SK-N-MC (cell line): ENCODE results near the gene WDR35.

ENCODE experiments used
- EZH2 ChIP-seq: fragments of 200-600 bp; sonication (generic); IDR thresholded peaks from one replicate; pipeline ENCODE4 v1.6.1; 2017; ENCODE audit warnings: antibody characterized with exemption
- POLR2AphosphoS5 ChIP-seq: IDR thresholded peaks from 2 replicates; pipeline ENCODE4 v1.6.1; 2012; ENCODE audit warnings: mild to moderate bottlenecking, low read depth, low read length, borderline replicate concordance

DNA sequence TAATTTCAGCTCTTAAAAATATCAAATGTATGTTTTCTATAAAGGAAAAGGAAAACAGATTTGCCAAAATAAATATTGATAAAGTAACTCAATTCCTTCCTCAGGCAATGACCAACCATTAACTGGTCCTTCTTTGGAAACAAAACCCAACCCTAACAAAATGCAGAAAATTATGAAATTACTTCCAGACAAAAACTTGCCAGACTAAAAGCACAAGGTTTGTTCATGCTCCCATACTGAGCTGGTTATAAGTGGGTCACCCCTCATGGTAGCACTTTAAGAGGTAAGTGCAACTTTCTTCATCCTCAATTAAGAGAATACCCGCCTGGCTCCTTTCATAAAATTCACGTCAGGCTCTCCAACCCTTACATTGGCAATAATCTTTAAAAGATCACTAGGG lies 57.0 kb downstream of the WDR35 start:
- no peak for TF ChIP-seq EZH2
- no peak for TF ChIP-seq POLR2AphosphoS5
